ENCODE measurements around the gene APOO. TPM values are rescaled to one million over a fixed set of nuclear protein-coding genes. Genes with fewer than 3 reads are reported as not detected.

APOO gene
- total and polyA plus RNA-seq, 4 donors = 5.4 to 18.0 (median 8.8) TPM

DNA sequence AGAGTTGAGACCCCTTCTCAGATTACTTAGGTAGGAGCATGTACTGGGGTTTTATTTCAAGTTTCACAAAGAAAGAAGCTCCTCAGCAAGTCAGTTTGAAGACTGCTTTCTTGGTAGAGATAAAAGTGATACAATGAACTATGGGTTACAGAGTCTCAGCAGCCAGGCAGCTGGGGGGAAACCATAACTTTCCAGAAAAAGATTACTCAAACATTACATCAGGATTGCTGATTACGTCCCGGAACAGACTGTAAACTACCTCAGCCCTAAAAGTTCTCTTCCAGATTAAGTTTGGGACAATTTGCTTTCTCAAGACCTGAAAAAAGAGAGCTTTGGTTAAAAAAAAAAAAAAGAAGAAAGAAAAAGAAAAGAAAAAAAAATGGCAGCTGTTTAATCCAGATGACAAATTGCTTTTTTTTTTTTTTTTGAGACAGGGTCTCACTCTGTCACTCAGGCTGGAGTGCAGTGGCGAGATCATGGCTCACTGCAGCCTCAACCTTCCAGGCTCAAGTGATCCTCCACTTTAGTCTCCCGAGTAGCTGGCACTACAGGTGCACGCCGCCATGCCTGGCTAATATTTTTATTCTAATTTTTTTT is 108.2 kb downstream of the APOO start:
- Histone ChIP-seq H3K27me3 (ENCODE audit: control insufficient read depth in 4 of 4, insufficient read depth in 4 of 4, low read length in 3 of 4) (no peaks in the 10 kb centered on the region), H3K9me3 (ENCODE audit: control insufficient read depth in 4 of 4, low read length in 3 of 4) (no peaks in the 10 kb centered on the region), H3K27ac (ENCODE audit: low read depth in 1 of 2, low read length in 2 of 2) (no peak overlapping the region), H3K4me1 (ENCODE audit: control insufficient read depth in 4 of 4, insufficient read depth in 4 of 4, low read length in 3 of 4) (peaks cover 0 to 4% (median 0%) of the 10 kb centered on the region in 4 donors), H3K9ac (ENCODE audit: low read depth in 1 of 2, low read length in 2 of 2) (no peak overlapping the region), H3K4me3 (ENCODE audit: low read depth in 1 of 3, low read length in 3 of 3) (no peak overlapping the region), H3K36me3 (ENCODE audit: control insufficient read depth in 4 of 4, insufficient read depth in 3 of 4, low read depth in 1 of 4, low read length in 3 of 4) (no peaks in the 10 kb centered on the region)
- no peak for TF ChIP-seq YY1 (IDR thresholded peaks at IDR 0.05)
- no peak for TF ChIP-seq FOXA1 (IDR thresholded peaks at IDR 0.05)
- no peak for DNase-seq (ENCODE audit: low spot score)
- WGBS = 73% methylated on average over 6 of the region's 6 CpGs

DNA sequence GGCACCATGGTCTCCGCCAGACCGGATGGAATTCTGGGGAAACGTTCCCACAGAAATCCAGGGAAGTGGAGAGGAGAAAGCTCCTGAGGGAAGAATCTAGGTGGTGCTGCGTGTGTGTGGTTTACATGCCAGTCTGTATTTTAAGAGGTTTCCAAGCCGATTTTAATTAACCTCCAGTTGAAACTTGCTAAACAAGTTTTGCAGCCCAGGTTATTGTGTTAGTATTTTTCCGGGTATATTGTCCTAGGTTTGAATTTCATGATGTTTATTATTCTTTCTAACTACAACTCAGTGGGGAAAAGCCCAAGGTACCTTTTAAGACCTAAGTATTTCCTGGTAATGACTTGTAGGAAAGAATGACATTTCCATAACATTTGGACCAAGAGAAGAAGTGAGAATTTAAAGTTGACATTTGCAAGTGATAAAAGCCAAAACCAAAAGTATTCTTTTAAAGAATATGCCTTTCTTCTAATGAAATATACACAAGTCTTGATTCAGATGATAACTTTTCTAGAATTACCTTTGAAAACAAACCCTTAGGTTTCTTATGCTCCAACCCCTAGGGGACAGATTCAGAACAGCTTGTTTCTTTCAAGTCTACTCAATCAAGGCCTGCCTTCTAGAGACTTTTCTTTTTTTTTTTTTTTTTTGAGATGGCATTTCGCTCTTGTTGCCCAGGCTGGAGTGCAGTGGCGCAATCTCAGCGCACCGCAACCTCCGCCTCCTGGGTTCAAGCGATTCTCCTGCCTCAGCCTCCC is 110.2 kb downstream of the APOO start:
- Histone ChIP-seq H3K4me1 (ENCODE audit: control insufficient read depth in 4 of 4, insufficient read depth in 4 of 4, low read length in 3 of 4) (no peaks in the 10 kb centered on the region), H3K27ac (ENCODE audit: low read depth in 1 of 2, low read length in 2 of 2) (no peak overlapping the region)
- DNase-seq (ENCODE audit: low spot score) = no peak

DNA sequence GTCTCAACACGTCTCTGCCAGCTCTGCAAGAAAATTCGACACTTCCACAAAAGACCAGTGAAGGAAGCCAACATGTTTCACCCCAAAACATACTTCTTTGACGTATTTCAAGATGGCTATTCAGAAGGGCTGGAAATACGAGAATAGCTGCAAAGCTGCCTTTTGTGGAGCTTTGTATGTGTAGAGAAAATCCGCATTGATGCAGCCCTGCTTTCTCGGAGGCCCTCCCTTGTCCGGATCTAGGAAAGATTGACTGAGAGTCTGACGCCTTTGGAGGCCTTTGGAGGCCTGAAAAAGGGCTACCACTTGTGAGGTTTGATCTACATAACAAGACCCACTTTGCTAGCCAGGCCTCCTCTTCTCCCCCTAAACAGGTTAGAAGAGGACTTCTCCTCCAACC is 112.5 kb downstream of the APOO start:
- Histone ChIP-seq H3K4me3 (ENCODE audit: low read depth in 1 of 3, low read length in 3 of 3) (no peak overlapping the region), H3K27me3 (ENCODE audit: control insufficient read depth in 4 of 4, insufficient read depth in 4 of 4, low read length in 3 of 4) (no peaks in the 10 kb centered on the region), H3K4me1 (ENCODE audit: control insufficient read depth in 4 of 4, insufficient read depth in 4 of 4, low read length in 3 of 4) (no peaks in the 10 kb centered on the region), H3K27ac (ENCODE audit: low read depth in 1 of 2, low read length in 2 of 2) (no peak overlapping the region), H3K36me3 (ENCODE audit: control insufficient read depth in 4 of 4, insufficient read depth in 3 of 4, low read depth in 1 of 4, low read length in 3 of 4) (no peaks in the 10 kb centered on the region), H3K9me3 (ENCODE audit: control insufficient read depth in 4 of 4, low read length in 3 of 4) (no peaks in the 10 kb centered on the region), H3K9ac (ENCODE audit: low read depth in 1 of 2, low read length in 2 of 2) (no peak overlapping the region)
- 91% methylated on average over 8 of the region's 8 CpGs for WGBS
- DNase-seq (ENCODE audit: low spot score) = no peak
- TF ChIP-seq FOXA1 (IDR thresholded peaks at IDR 0.05) (no peak), JUND (IDR thresholded peaks at IDR 0.05) (no peak), RXRA (IDR thresholded peaks at IDR 0.05) (no peak), NR2F2 (IDR thresholded peaks at IDR 0.05) (no peak), HNF4G (IDR thresholded peaks at IDR 0.05) (no peak)
- TF ChIP-seq, protein P1, sequence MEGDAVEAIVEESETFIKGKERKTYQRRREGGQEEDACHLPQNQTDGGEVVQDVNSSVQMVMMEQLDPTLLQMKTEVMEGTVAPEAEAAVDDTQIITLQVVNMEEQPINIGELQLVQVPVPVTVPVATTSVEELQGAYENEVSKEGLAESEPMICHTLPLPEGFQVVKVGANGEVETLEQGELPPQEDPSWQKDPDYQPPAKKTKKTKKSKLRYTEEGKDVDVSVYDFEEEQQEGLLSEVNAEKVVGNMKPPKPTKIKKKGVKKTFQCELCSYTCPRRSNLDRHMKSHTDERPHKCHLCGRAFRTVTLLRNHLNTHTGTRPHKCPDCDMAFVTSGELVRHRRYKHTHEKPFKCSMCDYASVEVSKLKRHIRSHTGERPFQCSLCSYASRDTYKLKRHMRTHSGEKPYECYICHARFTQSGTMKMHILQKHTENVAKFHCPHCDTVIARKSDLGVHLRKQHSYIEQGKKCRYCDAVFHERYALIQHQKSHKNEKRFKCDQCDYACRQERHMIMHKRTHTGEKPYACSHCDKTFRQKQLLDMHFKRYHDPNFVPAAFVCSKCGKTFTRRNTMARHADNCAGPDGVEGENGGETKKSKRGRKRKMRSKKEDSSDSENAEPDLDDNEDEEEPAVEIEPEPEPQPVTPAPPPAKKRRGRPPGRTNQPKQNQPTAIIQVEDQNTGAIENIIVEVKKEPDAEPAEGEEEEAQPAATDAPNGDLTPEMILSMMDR (IDR thresholded peaks at IDR 0.05; ENCODE audit: low read depth, low read length, missing input control) = no peak
- TF ChIP-seq, protein P2, sequence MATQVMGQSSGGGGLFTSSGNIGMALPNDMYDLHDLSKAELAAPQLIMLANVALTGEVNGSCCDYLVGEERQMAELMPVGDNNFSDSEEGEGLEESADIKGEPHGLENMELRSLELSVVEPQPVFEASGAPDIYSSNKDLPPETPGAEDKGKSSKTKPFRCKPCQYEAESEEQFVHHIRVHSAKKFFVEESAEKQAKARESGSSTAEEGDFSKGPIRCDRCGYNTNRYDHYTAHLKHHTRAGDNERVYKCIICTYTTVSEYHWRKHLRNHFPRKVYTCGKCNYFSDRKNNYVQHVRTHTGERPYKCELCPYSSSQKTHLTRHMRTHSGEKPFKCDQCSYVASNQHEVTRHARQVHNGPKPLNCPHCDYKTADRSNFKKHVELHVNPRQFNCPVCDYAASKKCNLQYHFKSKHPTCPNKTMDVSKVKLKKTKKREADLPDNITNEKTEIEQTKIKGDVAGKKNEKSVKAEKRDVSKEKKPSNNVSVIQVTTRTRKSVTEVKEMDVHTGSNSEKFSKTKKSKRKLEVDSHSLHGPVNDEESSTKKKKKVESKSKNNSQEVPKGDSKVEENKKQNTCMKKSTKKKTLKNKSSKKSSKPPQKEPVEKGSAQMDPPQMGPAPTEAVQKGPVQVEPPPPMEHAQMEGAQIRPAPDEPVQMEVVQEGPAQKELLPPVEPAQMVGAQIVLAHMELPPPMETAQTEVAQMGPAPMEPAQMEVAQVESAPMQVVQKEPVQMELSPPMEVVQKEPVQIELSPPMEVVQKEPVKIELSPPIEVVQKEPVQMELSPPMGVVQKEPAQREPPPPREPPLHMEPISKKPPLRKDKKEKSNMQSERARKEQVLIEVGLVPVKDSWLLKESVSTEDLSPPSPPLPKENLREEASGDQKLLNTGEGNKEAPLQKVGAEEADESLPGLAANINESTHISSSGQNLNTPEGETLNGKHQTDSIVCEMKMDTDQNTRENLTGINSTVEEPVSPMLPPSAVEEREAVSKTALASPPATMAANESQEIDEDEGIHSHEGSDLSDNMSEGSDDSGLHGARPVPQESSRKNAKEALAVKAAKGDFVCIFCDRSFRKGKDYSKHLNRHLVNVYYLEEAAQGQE (IDR thresholded peaks at IDR 0.05) = no peak

More for the DNA sequence above, 110.2 kb downstream of the APOO start:
- 92% methylated on average over 12 of the region's 12 CpGs for WGBS
- Histone ChIP-seq H3K9me3 (ENCODE audit: control insufficient read depth in 4 of 4, low read length in 3 of 4) (no peaks in the 10 kb centered on the region), H3K36me3 (ENCODE audit: control insufficient read depth in 4 of 4, insufficient read depth in 3 of 4, low read depth in 1 of 4, low read length in 3 of 4) (no peaks in the 10 kb centered on the region), H3K9ac (ENCODE audit: low read depth in 1 of 2, low read length in 2 of 2) (no peak overlapping the region), H3K27me3 (ENCODE audit: control insufficient read depth in 4 of 4, insufficient read depth in 4 of 4, low read length in 3 of 4) (no peaks in the 10 kb centered on the region), H3K4me3 (ENCODE audit: low read depth in 1 of 3, low read length in 3 of 3) (no peak overlapping the region)
- TF ChIP-seq GABPA (IDR thresholded peaks at IDR 0.05 in 1 of 2, conservative IDR thresholded peaks at IDR 0.05 in 1 of 2) = no peak
- TF ChIP-seq, protein P2 (IDR thresholded peaks at IDR 0.05) = no peak
- TF ChIP-seq, protein P3, sequence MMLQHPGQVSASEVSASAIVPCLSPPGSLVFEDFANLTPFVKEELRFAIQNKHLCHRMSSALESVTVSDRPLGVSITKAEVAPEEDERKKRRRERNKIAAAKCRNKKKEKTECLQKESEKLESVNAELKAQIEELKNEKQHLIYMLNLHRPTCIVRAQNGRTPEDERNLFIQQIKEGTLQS (IDR thresholded peaks at IDR 0.05) = no peak
- no peak for TF ChIP-seq HNF4A (conservative IDR thresholded peaks at IDR 0.05)
- no peak for TF ChIP-seq RAD21 (IDR thresholded peaks at IDR 0.05)
- TF ChIP-seq NR2F2 (IDR thresholded peaks at IDR 0.05) = no peak
- TF ChIP-seq, protein P4, sequence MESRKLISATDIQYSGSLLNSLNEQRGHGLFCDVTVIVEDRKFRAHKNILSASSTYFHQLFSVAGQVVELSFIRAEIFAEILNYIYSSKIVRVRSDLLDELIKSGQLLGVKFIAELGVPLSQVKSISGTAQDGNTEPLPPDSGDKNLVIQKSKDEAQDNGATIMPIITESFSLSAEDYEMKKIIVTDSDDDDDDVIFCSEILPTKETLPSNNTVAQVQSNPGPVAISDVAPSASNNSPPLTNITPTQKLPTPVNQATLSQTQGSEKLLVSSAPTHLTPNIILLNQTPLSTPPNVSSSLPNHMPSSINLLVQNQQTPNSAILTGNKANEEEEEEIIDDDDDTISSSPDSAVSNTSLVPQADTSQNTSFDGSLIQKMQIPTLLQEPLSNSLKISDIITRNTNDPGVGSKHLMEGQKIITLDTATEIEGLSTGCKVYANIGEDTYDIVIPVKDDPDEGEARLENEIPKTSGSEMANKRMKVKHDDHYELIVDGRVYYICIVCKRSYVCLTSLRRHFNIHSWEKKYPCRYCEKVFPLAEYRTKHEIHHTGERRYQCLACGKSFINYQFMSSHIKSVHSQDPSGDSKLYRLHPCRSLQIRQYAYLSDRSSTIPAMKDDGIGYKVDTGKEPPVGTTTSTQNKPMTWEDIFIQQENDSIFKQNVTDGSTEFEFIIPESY (IDR thresholded peaks at IDR 0.05) = no peak
